ENCODE results near the gene KCTD21. TPM values are rescaled to one million over a fixed set of nuclear protein-coding genes. Genes with fewer than 3 reads are reported as not detected.

The KCTD21 gene
- polyA plus RNA-seq, 2 donors: 6.3 to 7.0 TPM

DNA sequence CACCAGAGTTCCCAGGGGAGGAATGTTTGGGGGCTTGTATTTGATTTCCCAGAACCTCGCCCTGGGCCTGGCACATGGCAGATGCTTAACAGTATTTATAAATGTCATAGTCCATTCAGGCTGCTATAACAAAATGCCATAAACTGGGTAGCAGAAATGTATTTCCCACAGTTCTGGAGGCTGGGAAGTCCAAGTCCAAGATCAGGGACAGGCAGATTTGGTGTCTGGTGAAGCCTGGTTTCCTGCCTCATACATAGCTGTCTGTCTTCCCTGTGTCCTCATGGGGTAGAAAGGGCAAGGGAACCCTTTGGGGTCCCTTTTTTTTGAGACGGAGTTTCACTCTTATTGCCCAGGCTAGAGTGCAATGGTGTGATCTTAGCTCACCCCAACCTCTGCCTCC, 24.0 kb downstream of the KCTD21 start:
- H3K4me3 ChIP-seq (ENCODE audit: low read depth in 1 of 2, low read length in 2 of 2): no peak overlapping the region
- H3K27ac ChIP-seq (ENCODE audit: low read depth in 2 of 2, low read length in 1 of 2): no peak overlapping the region
- no peaks in the 10 kb centered on the region for H3K27me3 ChIP-seq (ENCODE audit: control insufficient read depth in 1 of 2, insufficient read depth in 2 of 2, low read length in 2 of 2)
- 96 to 98% methylated on average over 2 of the region's 2 CpGs for WGBS, 2 donors
- no peaks in the 10 kb centered on the region for H3K4me1 ChIP-seq (ENCODE audit: control insufficient read depth in 2 of 2, insufficient read depth in 2 of 2, low read length in 1 of 2)
- peaks cover 0 to 2% of the 10 kb centered on the region in 2 donors for H3K9me3 ChIP-seq (ENCODE audit: control insufficient read depth in 2 of 2, insufficient read depth in 1 of 2, low read depth in 1 of 2, low read length in 1 of 2)
- no peaks in the 10 kb centered on the region for H3K36me3 ChIP-seq (ENCODE audit: control insufficient read depth in 2 of 2, insufficient read depth in 2 of 2, low read length in 1 of 2)

DNA sequence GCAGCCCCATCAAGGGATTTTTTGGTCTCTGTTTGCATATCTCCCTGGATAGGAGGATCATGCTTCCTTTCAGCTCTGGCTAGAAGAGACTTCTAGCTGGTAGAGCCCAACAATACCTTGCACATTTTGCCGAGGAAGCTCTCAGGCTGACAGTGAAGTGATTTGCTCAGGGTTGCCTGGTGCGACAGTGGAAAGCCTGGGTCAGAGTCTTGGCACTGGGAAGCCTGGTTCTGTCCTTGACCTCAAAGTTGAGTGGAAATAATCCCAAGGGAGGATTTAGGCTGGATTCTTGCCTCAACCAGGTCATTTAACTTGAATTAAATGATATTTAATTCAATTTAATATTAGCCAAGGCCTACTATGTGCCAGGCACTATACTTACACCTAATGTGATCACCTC, 24.6 kb downstream of the KCTD21 start:
- Histone ChIP-seq H3K36me3 (ENCODE audit: control insufficient read depth in 2 of 2, insufficient read depth in 2 of 2, low read length in 1 of 2) (no peaks in the 10 kb centered on the region), H3K9me3 (ENCODE audit: control insufficient read depth in 2 of 2, insufficient read depth in 1 of 2, low read depth in 1 of 2, low read length in 1 of 2) (peaks cover 0 to 2% of the 10 kb centered on the region in 2 donors), H3K4me3 (ENCODE audit: low read depth in 1 of 2, low read length in 2 of 2) (no peak overlapping the region), H3K4me1 (ENCODE audit: control insufficient read depth in 2 of 2, insufficient read depth in 2 of 2, low read length in 1 of 2) (no peaks in the 10 kb centered on the region), H3K27me3 (ENCODE audit: control insufficient read depth in 1 of 2, insufficient read depth in 2 of 2, low read length in 2 of 2) (no peaks in the 10 kb centered on the region), H3K27ac (ENCODE audit: low read depth in 2 of 2, low read length in 1 of 2) (no peak overlapping the region)
- WGBS, 2 donors: 63% methylated on average over 2 of the region's 2 CpGs

DNA sequence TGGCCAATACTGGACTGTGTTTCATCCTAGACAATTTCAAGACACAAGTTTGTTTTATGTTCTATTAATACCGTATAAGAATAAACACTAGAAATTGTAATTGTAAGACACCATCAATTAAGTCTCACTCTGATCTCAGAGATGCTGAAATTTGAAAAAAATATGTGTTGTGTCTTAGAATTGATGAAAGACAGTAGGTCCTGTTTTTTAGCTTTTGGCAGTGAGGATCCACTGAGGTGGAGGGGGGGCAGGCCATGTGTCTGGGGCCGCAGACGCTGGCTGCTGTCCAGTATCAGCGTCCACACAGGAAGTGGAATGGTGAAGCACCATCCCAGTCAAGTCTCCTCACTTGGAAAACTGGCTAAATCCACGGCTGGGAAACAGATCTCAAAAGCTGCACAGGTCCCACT, 26.5 kb downstream of the KCTD21 start:
- Histone ChIP-seq H3K9me3 (ENCODE audit: control insufficient read depth in 2 of 2, insufficient read depth in 1 of 2, low read depth in 1 of 2, low read length in 1 of 2) (peaks cover 0 to 2% of the 10 kb centered on the region in 2 donors), H3K27ac (ENCODE audit: low read depth in 2 of 2, low read length in 1 of 2) (no peak overlapping the region), H3K4me3 (ENCODE audit: low read depth in 1 of 2, low read length in 2 of 2) (no peak overlapping the region), H3K27me3 (ENCODE audit: control insufficient read depth in 1 of 2, insufficient read depth in 2 of 2, low read length in 2 of 2) (no peaks in the 10 kb centered on the region), H3K4me1 (ENCODE audit: control insufficient read depth in 2 of 2, insufficient read depth in 2 of 2, low read length in 1 of 2) (no peaks in the 10 kb centered on the region), H3K36me3 (ENCODE audit: control insufficient read depth in 2 of 2, insufficient read depth in 2 of 2, low read length in 1 of 2) (no peaks in the 10 kb centered on the region)
- WGBS, 2 donors: 49 to 54% methylated on average over 5 of the region's 5 CpGs

DNA sequence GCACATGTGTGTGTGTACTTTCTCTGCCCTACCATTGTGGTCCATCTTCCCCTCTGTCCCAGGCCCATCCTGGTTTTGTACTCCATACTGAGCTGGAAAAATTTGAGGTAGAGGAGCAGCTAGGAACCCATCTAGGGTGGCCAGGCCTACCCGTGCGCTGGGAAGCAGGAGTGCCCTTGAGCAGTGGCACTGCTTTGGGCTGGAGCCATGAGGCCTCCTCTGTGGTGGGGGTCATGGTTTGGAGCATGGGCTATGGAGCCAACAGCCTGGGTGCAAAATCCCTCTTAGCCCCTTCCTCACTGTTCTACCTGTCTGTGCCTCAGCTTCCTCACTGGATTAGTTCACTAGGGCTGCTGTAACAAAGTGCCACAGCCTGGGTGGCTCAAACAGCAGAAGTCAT, 27.1 kb downstream of the KCTD21 start:
- H3K27me3 ChIP-seq (ENCODE audit: control insufficient read depth in 1 of 2, insufficient read depth in 2 of 2, low read length in 2 of 2): no peaks in the 10 kb centered on the region
- H3K27ac ChIP-seq (ENCODE audit: low read depth in 2 of 2, low read length in 1 of 2): no peak overlapping the region
- 75 to 97% methylated on average over 2 of the region's 2 CpGs for WGBS, 2 donors
- H3K4me3 ChIP-seq (ENCODE audit: low read depth in 1 of 2, low read length in 2 of 2): no peak overlapping the region
- H3K36me3 ChIP-seq (ENCODE audit: control insufficient read depth in 2 of 2, insufficient read depth in 2 of 2, low read length in 1 of 2): no peaks in the 10 kb centered on the region
- no peaks in the 10 kb centered on the region for H3K4me1 ChIP-seq (ENCODE audit: control insufficient read depth in 2 of 2, insufficient read depth in 2 of 2, low read length in 1 of 2)
- peaks cover 0 to 2% of the 10 kb centered on the region in 2 donors for H3K9me3 ChIP-seq (ENCODE audit: control insufficient read depth in 2 of 2, insufficient read depth in 1 of 2, low read depth in 1 of 2, low read length in 1 of 2)

DNA sequence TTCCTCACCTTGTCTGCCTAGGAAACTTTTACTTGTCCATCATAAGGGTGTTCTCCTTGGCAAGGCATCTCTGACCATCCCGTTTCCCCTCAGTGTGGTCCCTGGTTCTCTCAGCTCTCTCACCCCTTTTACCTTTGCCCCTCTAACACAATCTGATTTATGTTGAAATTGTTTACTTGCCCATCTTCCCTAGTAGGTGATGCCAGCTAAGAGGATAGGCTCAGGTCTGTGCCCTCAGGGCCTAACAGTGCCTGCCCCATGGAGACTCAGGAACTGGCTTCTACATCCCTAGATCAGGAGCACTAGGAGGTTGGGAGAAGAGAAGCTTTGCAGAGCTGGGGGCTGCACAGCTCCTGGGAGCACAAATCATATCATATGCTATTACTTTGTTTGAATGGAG, 27.9 kb downstream of the KCTD21 start:
- no peak overlapping the region for H3K4me3 ChIP-seq (ENCODE audit: low read depth in 1 of 2, low read length in 2 of 2)
- no peak overlapping the region for H3K27ac ChIP-seq (ENCODE audit: low read depth in 2 of 2, low read length in 1 of 2)
- 89 to 100% methylated on average over 1 of the region's 1 CpG for WGBS, 2 donors
- no peaks in the 10 kb centered on the region for H3K27me3 ChIP-seq (ENCODE audit: control insufficient read depth in 1 of 2, insufficient read depth in 2 of 2, low read length in 2 of 2)
- no peaks in the 10 kb centered on the region for H3K36me3 ChIP-seq (ENCODE audit: control insufficient read depth in 2 of 2, insufficient read depth in 2 of 2, low read length in 1 of 2)
- H3K4me1 ChIP-seq (ENCODE audit: control insufficient read depth in 2 of 2, insufficient read depth in 2 of 2, low read length in 1 of 2): no peaks in the 10 kb centered on the region
- H3K9me3 ChIP-seq (ENCODE audit: control insufficient read depth in 2 of 2, insufficient read depth in 1 of 2, low read depth in 1 of 2, low read length in 1 of 2): peaks cover 0 to 2% of the 10 kb centered on the region in 2 donors

DNA sequence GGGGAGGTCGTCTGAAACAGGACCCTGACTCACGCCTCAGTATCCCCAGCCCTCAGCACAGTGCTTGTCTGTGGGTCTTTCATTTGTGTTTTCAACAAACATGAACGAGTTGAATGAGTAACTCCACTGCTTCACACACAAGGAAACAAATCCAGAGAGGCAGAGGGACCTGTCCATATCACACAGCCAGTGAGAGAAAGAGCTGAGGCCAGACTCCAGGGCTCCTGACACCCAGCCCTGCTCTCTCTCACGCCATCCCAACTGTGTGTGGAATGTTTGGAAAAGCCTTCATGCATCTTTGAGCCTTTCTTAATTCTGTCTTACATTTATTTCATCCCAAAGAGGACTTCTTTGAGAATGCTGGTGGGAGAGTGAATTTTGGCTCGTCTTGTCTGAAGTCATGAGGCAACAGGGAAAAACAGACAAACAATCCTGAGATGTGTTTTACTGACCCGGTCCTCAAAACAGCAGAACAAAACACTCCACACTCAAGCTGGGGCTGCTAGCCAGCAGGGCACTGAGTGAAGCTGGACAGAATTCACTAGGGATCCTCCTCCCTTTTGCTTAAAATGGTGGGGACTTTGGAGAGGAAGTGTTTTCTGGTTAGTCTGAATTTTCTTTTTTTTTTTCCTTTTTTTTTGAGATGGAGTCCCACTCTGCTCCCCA, 29.3 kb downstream of the KCTD21 start:
- Histone ChIP-seq H3K4me3 (ENCODE audit: low read depth in 1 of 2, low read length in 2 of 2) (no peak overlapping the region), H3K9me3 (ENCODE audit: control insufficient read depth in 2 of 2, insufficient read depth in 1 of 2, low read depth in 1 of 2, low read length in 1 of 2) (peaks cover 0 to 2% of the 10 kb centered on the region in 2 donors), H3K27me3 (ENCODE audit: control insufficient read depth in 1 of 2, insufficient read depth in 2 of 2, low read length in 2 of 2) (no peaks in the 10 kb centered on the region), H3K36me3 (ENCODE audit: control insufficient read depth in 2 of 2, insufficient read depth in 2 of 2, low read length in 1 of 2) (no peaks in the 10 kb centered on the region), H3K4me1 (ENCODE audit: control insufficient read depth in 2 of 2, insufficient read depth in 2 of 2, low read length in 1 of 2) (no peaks in the 10 kb centered on the region), H3K27ac (ENCODE audit: low read depth in 2 of 2, low read length in 1 of 2) (no peak overlapping the region)
- WGBS, 2 donors: 56 to 64% methylated on average over 6 of the region's 6 CpGs

DNA sequence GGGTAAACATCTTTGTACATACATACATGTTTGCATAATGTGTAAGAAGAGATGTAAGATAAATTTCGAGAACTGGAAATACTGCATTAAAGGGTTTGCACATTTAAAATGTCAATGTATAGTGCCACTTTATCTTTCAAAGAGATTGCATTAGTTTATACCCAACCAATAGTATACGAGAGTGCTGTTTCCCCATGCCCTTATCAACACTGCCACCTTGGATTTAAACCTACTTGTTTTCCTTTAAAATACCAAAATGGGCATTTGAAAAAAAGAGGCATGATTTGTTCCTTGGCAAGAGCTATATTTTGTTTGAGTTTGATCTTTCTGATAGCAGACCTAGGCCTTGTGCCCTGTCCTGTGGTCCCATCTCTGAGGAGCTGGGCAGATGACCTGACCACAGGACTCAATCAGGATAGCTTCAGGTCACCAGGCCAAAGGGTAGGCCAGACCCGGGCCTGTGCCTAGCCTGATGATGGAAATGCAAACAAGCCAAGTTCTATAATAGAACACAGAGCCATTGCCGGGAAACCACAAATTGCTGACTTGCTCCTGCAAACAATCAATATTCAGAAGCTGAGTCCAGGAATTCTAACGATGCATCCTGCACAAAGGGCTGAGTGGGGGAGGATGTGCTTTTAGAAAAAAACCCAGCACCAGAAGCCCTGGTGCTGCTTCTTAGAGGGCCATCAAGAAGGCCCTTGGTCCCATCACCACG, 32.1 kb downstream of the KCTD21 start:
- H3K9me3 ChIP-seq (ENCODE audit: control insufficient read depth in 2 of 2, insufficient read depth in 1 of 2, low read depth in 1 of 2, low read length in 1 of 2): peaks cover 0 to under 1% of the 10 kb centered on the region in 2 donors
- WGBS, 2 donors: 71 to 72% methylated on average over 6 of the region's 6 CpGs
- no peak overlapping the region for H3K4me3 ChIP-seq (ENCODE audit: low read depth in 1 of 2, low read length in 2 of 2)
- H3K27me3 ChIP-seq (ENCODE audit: control insufficient read depth in 1 of 2, insufficient read depth in 2 of 2, low read length in 2 of 2): no peaks in the 10 kb centered on the region
- no peak overlapping the region for H3K27ac ChIP-seq (ENCODE audit: low read depth in 2 of 2, low read length in 1 of 2)
- no peaks in the 10 kb centered on the region for H3K36me3 ChIP-seq (ENCODE audit: control insufficient read depth in 2 of 2, insufficient read depth in 2 of 2, low read length in 1 of 2)
- H3K4me1 ChIP-seq (ENCODE audit: control insufficient read depth in 2 of 2, insufficient read depth in 2 of 2, low read length in 1 of 2): no peaks in the 10 kb centered on the region

DNA sequence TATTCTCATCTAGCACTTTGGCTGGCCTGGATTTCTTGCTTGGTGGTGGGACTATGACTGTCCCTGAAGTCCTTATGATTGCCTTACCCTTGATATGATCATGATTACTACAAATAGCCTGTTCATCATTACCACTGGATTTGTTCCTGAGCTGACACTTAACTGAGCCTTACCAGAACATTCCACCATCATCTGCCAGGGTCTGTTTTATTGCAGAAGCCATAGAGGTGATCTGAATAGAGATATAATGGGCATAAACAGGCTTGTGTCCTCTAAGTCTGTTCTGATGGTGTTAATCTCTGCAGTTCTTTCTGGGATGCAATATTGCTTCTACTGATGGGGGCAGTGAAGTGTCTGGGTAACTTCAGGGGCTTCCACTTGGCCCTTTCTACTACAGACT, 36.6 kb downstream of the KCTD21 start:
- no peak overlapping the region for H3K27ac ChIP-seq (ENCODE audit: low read depth in 2 of 2, low read length in 1 of 2)
- H3K36me3 ChIP-seq (ENCODE audit: control insufficient read depth in 2 of 2, insufficient read depth in 2 of 2, low read length in 1 of 2): no peaks in the 10 kb centered on the region
- H3K4me1 ChIP-seq (ENCODE audit: control insufficient read depth in 2 of 2, insufficient read depth in 2 of 2, low read length in 1 of 2): no peaks in the 10 kb centered on the region
- H3K4me3 ChIP-seq (ENCODE audit: low read depth in 1 of 2, low read length in 2 of 2): no peak overlapping the region
- H3K27me3 ChIP-seq (ENCODE audit: control insufficient read depth in 1 of 2, insufficient read depth in 2 of 2, low read length in 2 of 2): no peaks in the 10 kb centered on the region
- no peaks in the 10 kb centered on the region for H3K9me3 ChIP-seq (ENCODE audit: control insufficient read depth in 2 of 2, insufficient read depth in 1 of 2, low read depth in 1 of 2, low read length in 1 of 2)

DNA sequence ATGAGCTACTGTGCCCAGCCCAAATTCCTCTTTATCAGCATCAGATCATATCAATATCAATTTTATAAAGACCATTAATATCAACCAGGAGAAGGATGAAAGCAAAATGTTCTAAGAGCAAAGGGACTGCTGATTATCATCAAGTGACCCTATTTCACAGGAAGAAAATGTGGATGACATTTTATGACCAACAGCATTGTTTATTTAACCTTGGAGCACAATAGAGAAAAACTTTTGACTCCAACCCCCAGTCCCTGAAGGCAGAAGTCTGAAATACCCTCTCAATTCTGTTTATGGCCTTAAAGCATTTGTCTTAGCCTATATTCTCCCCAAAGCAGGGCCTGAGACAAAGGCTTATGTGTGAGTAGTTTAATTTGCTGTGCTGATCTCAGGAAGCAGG, 37.7 kb downstream of the KCTD21 start:
- Histone ChIP-seq H3K36me3 (ENCODE audit: control insufficient read depth in 2 of 2, insufficient read depth in 2 of 2, low read length in 1 of 2) (no peaks in the 10 kb centered on the region), H3K27ac (ENCODE audit: low read depth in 2 of 2, low read length in 1 of 2) (no peak overlapping the region), H3K27me3 (ENCODE audit: control insufficient read depth in 1 of 2, insufficient read depth in 2 of 2, low read length in 2 of 2) (no peaks in the 10 kb centered on the region), H3K9me3 (ENCODE audit: control insufficient read depth in 2 of 2, insufficient read depth in 1 of 2, low read depth in 1 of 2, low read length in 1 of 2) (no peaks in the 10 kb centered on the region), H3K4me1 (ENCODE audit: control insufficient read depth in 2 of 2, insufficient read depth in 2 of 2, low read length in 1 of 2) (no peaks in the 10 kb centered on the region), H3K4me3 (ENCODE audit: low read depth in 1 of 2, low read length in 2 of 2) (no peak overlapping the region)

DNA sequence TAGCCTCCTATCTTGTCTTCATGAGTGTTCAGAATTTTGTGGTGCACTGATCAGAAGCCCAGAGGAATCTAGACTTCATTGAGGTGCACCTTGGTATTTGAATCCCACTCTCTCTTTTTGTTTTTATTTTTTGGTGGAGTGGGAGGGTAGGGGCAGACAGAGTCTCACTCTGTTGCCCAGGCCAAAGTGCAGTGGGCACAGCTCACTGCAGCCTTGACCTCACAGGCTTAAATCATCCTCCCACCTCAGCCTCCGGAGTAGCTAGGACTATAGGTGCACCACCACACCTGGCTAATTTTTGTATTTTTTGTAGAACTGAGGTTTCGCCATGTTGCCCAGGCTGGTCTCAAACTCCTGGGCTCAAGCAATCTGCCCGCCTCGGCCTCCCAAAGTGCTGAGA, 38.1 kb downstream of the KCTD21 start:
- no peak overlapping the region for H3K4me3 ChIP-seq (ENCODE audit: low read depth in 1 of 2, low read length in 2 of 2)
- no peaks in the 10 kb centered on the region for H3K9me3 ChIP-seq (ENCODE audit: control insufficient read depth in 2 of 2, insufficient read depth in 1 of 2, low read depth in 1 of 2, low read length in 1 of 2)
- H3K4me1 ChIP-seq (ENCODE audit: control insufficient read depth in 2 of 2, insufficient read depth in 2 of 2, low read length in 1 of 2): no peaks in the 10 kb centered on the region
- no peak overlapping the region for H3K27ac ChIP-seq (ENCODE audit: low read depth in 2 of 2, low read length in 1 of 2)
- no peaks in the 10 kb centered on the region for H3K36me3 ChIP-seq (ENCODE audit: control insufficient read depth in 2 of 2, insufficient read depth in 2 of 2, low read length in 1 of 2)
- H3K27me3 ChIP-seq (ENCODE audit: control insufficient read depth in 1 of 2, insufficient read depth in 2 of 2, low read length in 2 of 2): no peaks in the 10 kb centered on the region
- WGBS, 2 donors: 96% methylated on average over 4 of the region's 4 CpGs

All from esophagus (tissue), 2 donors.